C4-2B (cell line): Measurements from ENCODE around the gene POLR1A.

ENCODE experiments used
- H3K27ac ChIP-seq: fragments of 450-650 bp; 2 replicates; pipeline ENCODE4 v1.5.1; 2017
- CTCF ChIP-seq: fragments of 450-650 bp; conservative IDR thresholded peaks from 2 replicates; pipeline ENCODE4 v1.5.1; 2017; ENCODE audit warnings: mild to moderate bottlenecking
- ZFX ChIP-seq: fragments of 450-650 bp; IDR thresholded peaks from 2 replicates; pipeline ENCODE4 v1.6.1; 2017

Gene POLR1A

GRCh38 chr2:86027196-86027921, 78.3 kb downstream of the POLR1A start:
- TF ChIP-seq ZFX, result no peak
- TF ChIP-seq CTCF, result no peak
- no peak overlapping the region for H3K27ac ChIP-seq

- TF ChIP-seq ZFX (no peak), CTCF (no peak)
- no peak overlapping the region for H3K27ac ChIP-seq
These were observed 79.0 kb downstream of the POLR1A start for GRCh38 chr2:86026744-86027065.

- H3K27ac ChIP-seq, result no peak overlapping the region
- no peak for TF ChIP-seq CTCF
- TF ChIP-seq ZFX, result no peak
These were observed 79.5 kb downstream of the POLR1A start for GRCh38 chr2:86025976-86026743.

- no peak overlapping the region for H3K27ac ChIP-seq
- no peak for TF ChIP-seq ZFX
- no peak for TF ChIP-seq CTCF
These were observed 80.4 kb downstream of the POLR1A start for GRCh38 chr2:86025229-86025820.

- no peak overlapping the region for H3K27ac ChIP-seq
- TF ChIP-seq ZFX (no peak), CTCF (no peak)
These were observed 82.3 kb downstream of the POLR1A start for GRCh38 chr2:86023366-86023712.

- H3K27ac ChIP-seq, result no peak overlapping the region
- TF ChIP-seq ZFX (no peak), CTCF (no peak)
These were observed 82.9 kb downstream of the POLR1A start for GRCh38 chr2:86022661-86023365.
